ENCODE measurements around the gene KRTAP19-2.

DNA sequence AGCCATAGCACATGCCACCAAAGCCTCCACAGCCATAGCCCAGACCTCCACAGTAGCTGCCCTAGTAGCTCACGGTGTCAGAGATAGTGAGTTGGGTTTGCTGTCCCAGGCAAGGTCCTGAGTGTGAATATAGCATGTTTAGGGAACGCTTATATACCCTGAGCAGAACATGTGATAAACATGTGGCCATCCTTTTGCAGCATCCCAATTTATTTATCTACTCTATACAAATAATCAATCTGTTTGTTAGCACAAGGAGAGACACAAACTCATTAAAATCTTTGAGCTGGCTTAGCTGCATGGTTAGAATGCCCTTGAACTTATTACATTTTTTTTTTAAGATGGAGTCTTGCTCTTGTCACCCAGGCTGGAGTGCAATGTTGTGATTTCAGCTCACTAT, at the start of gene KRTAP19-2:
- TF ChIP-seq, protein P1, sequence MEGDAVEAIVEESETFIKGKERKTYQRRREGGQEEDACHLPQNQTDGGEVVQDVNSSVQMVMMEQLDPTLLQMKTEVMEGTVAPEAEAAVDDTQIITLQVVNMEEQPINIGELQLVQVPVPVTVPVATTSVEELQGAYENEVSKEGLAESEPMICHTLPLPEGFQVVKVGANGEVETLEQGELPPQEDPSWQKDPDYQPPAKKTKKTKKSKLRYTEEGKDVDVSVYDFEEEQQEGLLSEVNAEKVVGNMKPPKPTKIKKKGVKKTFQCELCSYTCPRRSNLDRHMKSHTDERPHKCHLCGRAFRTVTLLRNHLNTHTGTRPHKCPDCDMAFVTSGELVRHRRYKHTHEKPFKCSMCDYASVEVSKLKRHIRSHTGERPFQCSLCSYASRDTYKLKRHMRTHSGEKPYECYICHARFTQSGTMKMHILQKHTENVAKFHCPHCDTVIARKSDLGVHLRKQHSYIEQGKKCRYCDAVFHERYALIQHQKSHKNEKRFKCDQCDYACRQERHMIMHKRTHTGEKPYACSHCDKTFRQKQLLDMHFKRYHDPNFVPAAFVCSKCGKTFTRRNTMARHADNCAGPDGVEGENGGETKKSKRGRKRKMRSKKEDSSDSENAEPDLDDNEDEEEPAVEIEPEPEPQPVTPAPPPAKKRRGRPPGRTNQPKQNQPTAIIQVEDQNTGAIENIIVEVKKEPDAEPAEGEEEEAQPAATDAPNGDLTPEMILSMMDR (IDR thresholded peaks at IDR 0.05; ENCODE audit: low read length) = no peak
- TF ChIP-seq EZH2 (optimal IDR thresholded peaks at IDR 0.05; ENCODE audit: low read depth, low read length) = no peak
- TF ChIP-seq EZH2phosphoT487 (IDR thresholded peaks at IDR 0.05; ENCODE audit: low read length) = no peak
